HEK293 (cell line): ENCODE measurements around the gene TNFRSF25.

Experiments
- CTCF ChIA-PET: fragments of 350-600 bp; formaldehyde crosslinking; extraction: SDS; loops from one replicate; lab custom pipeline; 2021; ENCODE audit warnings: antibody characterized with exemption; lab: Yijun Ruan, JAX
- POLR2A ChIA-PET: fragments of 300-600 bp; formaldehyde crosslinking; extraction: SDS; loops from one replicate; lab custom pipeline; 2020; ENCODE audit warnings: antibody characterized with exemption, inconsistent platforms; lab: Yijun Ruan, JAX
- H3K27ac ChIP-seq: fragments of 200-500 bp; sonication (Bioruptor generic); 2 replicates; pipeline ENCODE4 v1.5.1; 2014; ENCODE audit warnings: low read depth, low read length, control low read depth, inconsistent platforms; ENCODE audit errors: extremely low read depth
- H3K36me3 ChIP-seq, 2 experiments: fragments of 200-500 bp in 1 of 2; sonication (Bioruptor generic) in 1 of 2; 1 replicate in 1 of 2; 2 replicates in 1 of 2; pipeline ENCODE4 v1.5.1; 2014 to 2017; ENCODE audit warnings: inconsistent platforms in 2 of 2, low read length in 2 of 2; ENCODE audit not compliant: control insufficient read depth in 2 of 2, insufficient read depth in 1 of 2
- H3K4me1 ChIP-seq: fragments of 200-500 bp; sonication (Bioruptor generic); 2 replicates; pipeline ENCODE4 v1.5.1; 2014; ENCODE audit warnings: mild to moderate bottlenecking, low read length, inconsistent platforms; ENCODE audit not compliant: control insufficient read depth, insufficient read depth
- H3K4me3 ChIP-seq: 2 replicates; pipeline ENCODE4 v1.5.1; 2011; ENCODE audit warnings: low read depth, mild to moderate bottlenecking, control low read depth, low read length, moderate library complexity
- H3K9me3 ChIP-seq: fragments of 200-500 bp; sonication (Bioruptor generic); 2 replicates; pipeline ENCODE4 v1.5.1; 2014; ENCODE audit warnings: low read depth, low read length, inconsistent platforms; ENCODE audit not compliant: control insufficient read depth, insufficient read depth
- EGR2 ChIP-seq: fragments of 450-650 bp; formaldehyde crosslinking; IDR thresholded peaks from 2 replicates; pipeline ENCODE4 v1.5.1; 2016; ENCODE audit warnings: low read depth, missing biosample characterization, missing genetic modification characterization
- ZEB2 ChIP-seq: fragments of 450-650 bp; formaldehyde crosslinking; IDR thresholded peaks from 2 replicates; pipeline ENCODE4 v1.5.1; 2016; ENCODE audit warnings: missing biosample characterization, missing genetic modification characterization
- ZFHX2 ChIP-seq: fragments of 450-650 bp; formaldehyde crosslinking; conservative IDR thresholded peaks from 2 replicates; pipeline ENCODE4 v1.5.1; 2016; ENCODE audit warnings: missing biosample characterization, missing genetic modification characterization
- ZNF114 ChIP-seq: fragments of 450-650 bp; formaldehyde crosslinking; IDR thresholded peaks from 2 replicates; pipeline ENCODE4 v1.5.0; 2017; ENCODE audit warnings: missing biosample characterization, missing genetic modification characterization
- ZNF121 ChIP-seq: fragments of 450-650 bp; formaldehyde crosslinking; IDR thresholded peaks from 2 replicates; pipeline ENCODE4 v1.5.1; 2016; ENCODE audit warnings: missing biosample characterization, missing genetic modification characterization
- ZNF146 ChIP-seq: fragments of 450-650 bp; formaldehyde crosslinking; IDR thresholded peaks from 2 replicates; pipeline ENCODE4 v1.5.1; 2016; ENCODE audit warnings: missing biosample characterization, missing genetic modification characterization
- ZNF280D ChIP-seq: fragments of 450-650 bp; formaldehyde crosslinking; IDR thresholded peaks from 2 replicates; pipeline ENCODE4 v1.5.1; 2016; ENCODE audit warnings: missing biosample characterization, missing genetic modification characterization
- ZNF426 ChIP-seq: fragments of 450-650 bp; formaldehyde crosslinking; IDR thresholded peaks from 2 replicates; pipeline ENCODE4 v1.5.1; 2017; ENCODE audit warnings: missing biosample characterization, missing genetic modification characterization, mild to moderate bottlenecking, inconsistent platforms, moderate library complexity
- ZNF514 ChIP-seq: fragments of 450-650 bp; formaldehyde crosslinking; IDR thresholded peaks from 2 replicates; pipeline ENCODE4 v1.5.1; 2016; ENCODE audit warnings: missing biosample characterization, missing genetic modification characterization
- ZNF548 ChIP-seq: fragments of 450-650 bp; formaldehyde crosslinking; IDR thresholded peaks from 2 replicates; pipeline ENCODE4 v1.5.1; 2016; ENCODE audit warnings: missing biosample characterization, missing genetic modification characterization
- ZNF555 ChIP-seq: fragments of 450-650 bp; formaldehyde crosslinking; conservative IDR thresholded peaks from 2 replicates; pipeline ENCODE4 v1.5.1; 2017; ENCODE audit warnings: missing biosample characterization, mild to moderate bottlenecking, missing genetic modification characterization, inconsistent platforms
- ZNF701 ChIP-seq: fragments of 450-650 bp; formaldehyde crosslinking; IDR thresholded peaks from 2 replicates; pipeline ENCODE4 v1.5.1; 2016; ENCODE audit warnings: missing biosample characterization, missing genetic modification characterization
- ZNF704 ChIP-seq: fragments of 450-650 bp; formaldehyde crosslinking; IDR thresholded peaks from 2 replicates; pipeline ENCODE4 v1.5.1; 2016; ENCODE audit warnings: missing biosample characterization, missing genetic modification characterization
- ZNF76 ChIP-seq: fragments of 450-650 bp; formaldehyde crosslinking; IDR thresholded peaks from 2 replicates; pipeline ENCODE4; 2016; ENCODE audit warnings: low read depth, missing biosample characterization, missing genetic modification characterization, borderline replicate concordance
- ZNF768 ChIP-seq: fragments of 450-650 bp; formaldehyde crosslinking; IDR thresholded peaks from 2 replicates; pipeline ENCODE4 v1.5.1; 2018; ENCODE audit warnings: missing biosample characterization, mild to moderate bottlenecking, missing genetic modification characterization
- ZNF776 ChIP-seq: fragments of 450-650 bp; formaldehyde crosslinking; IDR thresholded peaks from 2 replicates; pipeline ENCODE4 v1.5.0; 2017; ENCODE audit warnings: missing biosample characterization, missing genetic modification characterization, borderline replicate concordance
- ZNF837 ChIP-seq: fragments of 450-650 bp; formaldehyde crosslinking; IDR thresholded peaks from 2 replicates; pipeline ENCODE4 v1.5.1; 2016; ENCODE audit warnings: missing biosample characterization, missing genetic modification characterization
- ZSCAN18 ChIP-seq: fragments of 450-650 bp; formaldehyde crosslinking; IDR thresholded peaks from 2 replicates; pipeline ENCODE4 v1.5.1; 2016; ENCODE audit warnings: missing biosample characterization, missing genetic modification characterization
- ZSCAN4 ChIP-seq: fragments of 450-650 bp; formaldehyde crosslinking; IDR thresholded peaks from 2 replicates; pipeline ENCODE4 v1.5.1; 2017; ENCODE audit warnings: missing biosample characterization, missing genetic modification characterization
- TF ChIP-seq, protein P1 (sequence below): fragments of 450-650 bp; formaldehyde crosslinking; IDR thresholded peaks from 2 replicates; pipeline ENCODE4 v1.5.1; 2016; ENCODE audit warnings: missing biosample characterization, missing genetic modification characterization, low read depth

Gene TNFRSF25

DNA sequence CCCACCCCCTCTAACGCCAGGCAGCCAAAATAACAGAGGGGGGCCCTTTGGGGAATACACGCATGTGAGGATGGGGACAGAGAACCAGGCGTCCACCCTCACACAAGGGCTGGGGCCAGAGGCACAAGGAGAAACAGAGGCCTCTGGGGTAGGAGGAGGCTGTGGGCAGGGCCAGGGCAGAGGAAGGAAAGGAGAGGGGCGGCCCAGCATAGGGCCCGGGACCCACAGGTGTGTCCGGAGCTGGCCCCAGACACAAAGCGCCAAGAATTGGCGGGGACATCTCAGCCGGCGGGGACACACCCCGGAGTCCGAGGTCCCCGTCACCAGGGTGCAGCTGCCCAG, 18.8 kb upstream of the TNFRSF25 start:
- ChIA-PET CTCF (interaction anchor here (0.7 to 1.8 kb wide), 4 partner anchors 9 to 238 kb away, joined by 3 to 10 read pairs (median 6); no protein-coding TSS in a partner anchor), POLR2A (no interaction called here)
- Histone ChIP-seq H3K27ac (no peak overlapping the region), H3K36me3 (no peaks in the 10 kb centered on the region), H3K4me3 (no peak overlapping the region), H3K9me3 (no peaks in the 10 kb centered on the region), H3K4me1 (no peaks in the 10 kb centered on the region)
- TF ChIP-seq ZNF701 (tag by site-specific recombination) (no peak), ZNF121 (tag by site-specific recombination) (no peak), ZNF776 (no peak), ZFHX2 (no peak), ZNF514 (no peak), ZNF114 (tag by site-specific recombination) (no peak), ZNF548 (tag by site-specific recombination) (no peak), ZEB2 (tag by site-specific recombination) (no peak), ZNF146 (tag by site-specific recombination) (no peak), ZNF280D (tag by site-specific recombination) (no peak), ZNF704 (tag by site-specific recombination) (no peak), ZNF837 (tag by site-specific recombination) (no peak), ZNF555 (tag by site-specific recombination) (no peak), ZSCAN4 (tag by site-specific recombination) (no peak), ZNF768 (tag by site-specific recombination) (no peak), ZNF426 (tag by site-specific recombination) (no peak), ZSCAN18 (tag by site-specific recombination) (no peak), EGR2 (tag by site-specific recombination) (no peak), ZNF76 (tag by site-specific recombination) (no peak)
- TF ChIP-seq, protein P1, sequence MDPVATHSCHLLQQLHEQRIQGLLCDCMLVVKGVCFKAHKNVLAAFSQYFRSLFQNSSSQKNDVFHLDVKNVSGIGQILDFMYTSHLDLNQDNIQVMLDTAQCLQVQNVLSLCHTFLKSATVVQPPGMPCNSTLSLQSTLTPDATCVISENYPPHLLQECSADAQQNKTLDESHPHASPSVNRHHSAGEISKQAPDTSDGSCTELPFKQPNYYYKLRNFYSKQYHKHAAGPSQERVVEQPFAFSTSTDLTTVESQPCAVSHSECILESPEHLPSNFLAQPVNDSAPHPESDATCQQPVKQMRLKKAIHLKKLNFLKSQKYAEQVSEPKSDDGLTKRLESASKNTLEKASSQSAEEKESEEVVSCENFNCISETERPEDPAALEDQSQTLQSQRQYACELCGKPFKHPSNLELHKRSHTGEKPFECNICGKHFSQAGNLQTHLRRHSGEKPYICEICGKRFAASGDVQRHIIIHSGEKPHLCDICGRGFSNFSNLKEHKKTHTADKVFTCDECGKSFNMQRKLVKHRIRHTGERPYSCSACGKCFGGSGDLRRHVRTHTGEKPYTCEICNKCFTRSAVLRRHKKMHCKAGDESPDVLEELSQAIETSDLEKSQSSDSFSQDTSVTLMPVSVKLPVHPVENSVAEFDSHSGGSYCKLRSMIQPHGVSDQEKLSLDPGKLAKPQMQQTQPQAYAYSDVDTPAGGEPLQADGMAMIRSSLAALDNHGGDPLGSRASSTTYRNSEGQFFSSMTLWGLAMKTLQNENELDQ = no peak
